Osteocyte (in vitro differentiated cells): Measurements from ENCODE around the gene TERB1. TPM values are rescaled to one million over a fixed set of nuclear protein-coding genes. Genes with fewer than 3 reads are reported as not detected.
A peak's percentile ranks its signal among the peaks of the same experiment; 100 is the strongest.

Source experiments
- DNase-seq: peaks from one replicate; pipeline ENCODE4 v3.0.0; 2021; ENCODE audit warnings: mixed read lengths; ENCODE audit not compliant: unreplicated experiment; ENCODE audit errors: extremely low spot score
- H3K27ac Mint-ChIP-seq: one replicate; pipeline ENCODE4 v1.8.0; 2021; ENCODE audit warnings: mild to moderate bottlenecking, mixed read lengths; ENCODE audit not compliant: unreplicated experiment
- H3K27me3 Mint-ChIP-seq: one replicate; pipeline ENCODE4 v1.8.0; 2021; ENCODE audit warnings: mixed read lengths; ENCODE audit not compliant: unreplicated experiment
- H3K36me3 Mint-ChIP-seq: one replicate; pipeline ENCODE4 v1.8.0; 2021; ENCODE audit warnings: mixed read lengths; ENCODE audit not compliant: unreplicated experiment
- H3K4me1 Mint-ChIP-seq: one replicate; pipeline ENCODE4 v1.8.0; 2021; ENCODE audit warnings: mixed read lengths; ENCODE audit not compliant: unreplicated experiment
- H3K4me3 Mint-ChIP-seq: one replicate; pipeline ENCODE4 v1.8.0; 2021; ENCODE audit warnings: mild to moderate bottlenecking, moderate library complexity, mixed read lengths; ENCODE audit not compliant: unreplicated experiment
- H3K9me3 Mint-ChIP-seq: one replicate; pipeline ENCODE4 v1.8.0; 2021; ENCODE audit warnings: mixed read lengths; ENCODE audit not compliant: unreplicated experiment
- CTCF ChIP-seq: fragments of 200-600 bp; sonication (generic); IDR thresholded peaks from 2 replicates; pipeline ENCODE4 v1.5.0; 2021; ENCODE audit warnings: antibody characterized with exemption, mild to moderate bottlenecking, moderate library complexity
- total RNA-seq: library from RNA; stranded (reverse); gene quantifications from 2 replicates; pipeline ENCODE4 v1.2.1, GENCODE V29; 2021

The TERB1 gene
- total RNA-seq, 1 donor from 2014 or later: 0.43 TPM

- no peaks in the 10 kb centered on the region for H3K27me3 Mint-ChIP-seq
- peak overlapping the region; percentile 98 for H3K27ac Mint-ChIP-seq
- H3K4me3 Mint-ChIP-seq: no peak overlapping the region
- no peaks in the 10 kb centered on the region for H3K9me3 Mint-ChIP-seq
- DNase-seq: no peak
- TF ChIP-seq CTCF: peak; percentile 65
- peaks cover 38% of the 10 kb centered on the region for H3K4me1 Mint-ChIP-seq
- peaks cover 41% of the 10 kb centered on the region for H3K36me3 Mint-ChIP-seq
Observed at GRCh38 chr16:66740010-66740409, 61.4 kb downstream of the TERB1 start.

- Mint-ChIP-seq H3K27ac (no peak overlapping the region), H3K27me3 (no peaks in the 10 kb centered on the region), H3K4me1 (peaks cover 18% of the 10 kb centered on the region), H3K36me3 (peaks cover 57% of the 10 kb centered on the region), H3K9me3 (no peaks in the 10 kb centered on the region), H3K4me3 (no peak overlapping the region)
- DNase-seq: no peak
- no peak for TF ChIP-seq CTCF
Observed at GRCh38 chr16:66735891-66736290, 65.5 kb downstream of the TERB1 start.

- no peak for DNase-seq
- no peak for TF ChIP-seq CTCF
- Mint-ChIP-seq H3K27ac (peak overlapping the region; percentile 50), H3K4me3 (no peak overlapping the region), H3K9me3 (no peaks in the 10 kb centered on the region), H3K27me3 (no peaks in the 10 kb centered on the region), H3K36me3 (peaks cover 44% of the 10 kb centered on the region), H3K4me1 (no peaks in the 10 kb centered on the region)
Observed at GRCh38 chr16:66731101-66731500, 70.3 kb downstream of the TERB1 start.

- H3K36me3 Mint-ChIP-seq: peaks cover 46% of the 10 kb centered on the region
- no peak for TF ChIP-seq CTCF
- H3K4me3 Mint-ChIP-seq: no peak overlapping the region
- DNase-seq: no peak
- no peaks in the 10 kb centered on the region for H3K27me3 Mint-ChIP-seq
- no peaks in the 10 kb centered on the region for H3K9me3 Mint-ChIP-seq
- no peaks in the 10 kb centered on the region for H3K4me1 Mint-ChIP-seq
- H3K27ac Mint-ChIP-seq: peak overlapping the region; percentile 38
Observed at GRCh38 chr16:66728804-66729203, 72.6 kb downstream of the TERB1 start.

GRCh38 chr16:66728117-66728787, 73.1 kb downstream of the TERB1 start:
- H3K4me3 Mint-ChIP-seq: no peak overlapping the region
- peaks cover 48% of the 10 kb centered on the region for H3K36me3 Mint-ChIP-seq
- H3K27ac Mint-ChIP-seq: no peak overlapping the region
- peak; percentile 74 for TF ChIP-seq CTCF
- no peaks in the 10 kb centered on the region for H3K4me1 Mint-ChIP-seq
- no peaks in the 10 kb centered on the region for H3K27me3 Mint-ChIP-seq
- DNase-seq: no peak
- no peaks in the 10 kb centered on the region for H3K9me3 Mint-ChIP-seq
